A204.1 (cell line): ENCODE data around the gene ATP10A.
"Not testable (repeated sequence)": the region's sequence is repeated elsewhere in the genome, so short reads cannot be mapped to it uniquely, and the experiment has no call there.

Source experiments
- FAIRE-seq: peaks from 2 replicates; lab custom pipeline; 2012; peaks lifted over from hg19 to GRCh38; lab: Jason Lieb, UNC

ATP10A gene

DNA sequence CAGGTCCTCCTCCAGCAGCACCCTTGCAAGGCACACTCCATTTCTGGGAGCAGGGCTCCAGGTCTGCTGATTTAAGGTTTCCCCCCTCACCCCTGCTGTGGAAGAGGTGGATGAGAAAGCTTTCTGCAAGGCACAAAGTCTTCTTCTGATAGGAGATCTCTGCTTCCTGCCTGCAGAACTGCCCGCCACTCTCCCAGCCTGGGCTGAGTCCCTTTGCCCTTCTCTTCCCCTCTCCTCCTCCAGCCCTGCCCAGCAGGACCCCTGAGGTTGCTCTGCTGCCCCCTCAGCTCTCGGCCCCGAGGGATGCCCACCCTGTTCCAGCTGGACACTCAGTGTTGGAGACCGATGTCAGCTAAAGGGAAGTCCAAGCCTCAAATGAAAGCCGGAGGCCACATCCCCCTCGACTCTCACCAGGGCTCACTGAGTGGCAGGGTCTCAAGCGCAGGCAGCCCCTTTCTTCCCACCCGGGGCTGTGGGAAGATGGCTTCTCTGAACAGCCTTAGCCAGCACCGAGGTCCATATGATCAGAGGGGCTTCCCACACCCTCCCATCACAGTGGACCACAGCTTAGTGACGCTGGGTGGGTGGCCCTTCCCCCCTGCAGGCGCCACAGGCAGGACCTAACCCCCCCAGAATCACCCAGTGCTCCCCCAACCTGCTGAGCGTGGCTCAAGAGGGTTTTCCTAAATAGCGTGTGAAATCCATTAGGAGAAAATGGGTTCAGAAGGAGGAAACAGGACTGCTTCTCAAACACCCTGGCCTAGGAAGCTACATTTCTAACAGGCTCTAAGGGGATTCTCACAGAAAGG is 4.0 kb downstream of the ATP10A start:
- no peak for FAIRE-seq

DNA sequence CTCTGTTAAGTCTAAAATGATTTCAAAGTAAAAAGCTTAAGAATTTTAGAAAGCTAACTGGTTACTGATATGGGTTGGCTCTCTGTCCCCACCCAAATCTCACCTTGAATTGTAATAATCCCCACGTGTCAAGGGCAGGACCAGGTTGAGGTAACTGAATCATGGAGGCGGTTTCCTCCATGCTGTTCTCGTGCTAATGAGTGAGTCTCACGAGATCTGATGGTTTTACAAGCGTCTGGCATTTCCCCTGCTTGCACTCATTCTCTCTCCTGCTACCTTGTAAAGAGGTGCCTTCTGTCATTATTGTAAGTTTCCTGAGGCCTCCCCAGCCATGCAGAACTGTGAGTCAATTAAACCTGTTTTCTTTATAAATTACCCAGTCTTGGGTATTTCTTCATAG is 7.1 kb downstream of the ATP10A start:
- not testable (repeated sequence) for FAIRE-seq

GRCh38 chr15:25852661-25853524 is 10.2 kb downstream of the ATP10A start:
- FAIRE-seq = no peak

GRCh38 chr15:25852027-25852426 is 11.1 kb downstream of the ATP10A start:
- no peak for FAIRE-seq

GRCh38 chr15:25850154-25851111 is 12.7 kb downstream of the ATP10A start:
- peak; percentile 51 for FAIRE-seq

DNA sequence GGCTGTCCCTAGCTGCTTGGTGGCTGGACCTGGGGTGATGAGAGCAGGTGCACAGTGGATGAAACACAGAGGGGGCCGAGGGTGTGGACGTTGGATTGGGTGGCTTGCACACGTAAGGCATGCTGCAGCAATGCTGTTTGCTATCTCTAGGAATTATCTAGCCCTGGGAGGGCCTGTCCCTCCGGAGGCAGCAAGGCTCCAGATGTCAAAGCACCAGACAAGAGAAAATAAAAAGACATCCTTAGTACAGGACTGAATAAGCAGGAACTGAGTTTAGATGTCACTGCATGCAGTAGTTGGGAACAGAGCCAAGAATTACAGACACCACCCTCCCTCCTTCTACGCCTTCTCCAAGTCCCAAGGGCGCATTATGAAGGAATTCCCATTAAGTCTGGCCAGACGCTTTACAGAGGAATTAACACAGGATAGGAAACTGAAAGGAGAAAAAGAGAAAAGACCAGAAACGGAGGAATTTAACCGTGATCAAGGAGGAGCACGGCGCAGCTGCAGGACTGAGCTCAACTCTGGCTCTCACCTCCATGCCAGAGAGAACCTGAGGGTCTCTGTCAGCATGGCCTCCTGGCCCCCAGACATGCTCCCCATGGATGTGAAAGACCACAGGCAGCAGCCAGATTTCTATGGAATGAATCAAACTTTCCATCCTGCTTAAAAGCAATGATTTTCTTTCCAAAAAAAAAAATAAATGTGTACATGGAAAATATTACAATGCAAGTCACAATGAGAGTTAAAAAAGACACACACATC is 13.8 kb downstream of the ATP10A start:
- no peak for FAIRE-seq

DNA sequence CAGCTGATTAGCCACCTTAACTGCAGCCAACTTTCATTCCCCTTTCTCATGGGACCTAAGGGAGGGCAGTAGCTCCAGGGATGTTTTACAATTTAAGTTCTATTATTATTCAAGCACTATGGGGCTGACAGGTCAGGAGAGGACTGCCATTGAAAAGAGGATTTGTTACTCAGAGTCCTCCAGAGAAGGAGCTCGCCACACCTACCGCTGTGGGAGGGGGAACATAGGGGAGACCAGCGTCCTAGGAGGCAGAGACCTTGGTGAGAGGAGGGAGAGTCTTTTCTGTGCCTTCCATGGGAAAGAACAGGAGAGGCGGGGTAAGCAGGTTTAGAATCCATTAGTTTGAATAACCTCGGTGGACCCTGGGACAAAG is 14.4 kb downstream of the ATP10A start:
- no peak for FAIRE-seq

DNA sequence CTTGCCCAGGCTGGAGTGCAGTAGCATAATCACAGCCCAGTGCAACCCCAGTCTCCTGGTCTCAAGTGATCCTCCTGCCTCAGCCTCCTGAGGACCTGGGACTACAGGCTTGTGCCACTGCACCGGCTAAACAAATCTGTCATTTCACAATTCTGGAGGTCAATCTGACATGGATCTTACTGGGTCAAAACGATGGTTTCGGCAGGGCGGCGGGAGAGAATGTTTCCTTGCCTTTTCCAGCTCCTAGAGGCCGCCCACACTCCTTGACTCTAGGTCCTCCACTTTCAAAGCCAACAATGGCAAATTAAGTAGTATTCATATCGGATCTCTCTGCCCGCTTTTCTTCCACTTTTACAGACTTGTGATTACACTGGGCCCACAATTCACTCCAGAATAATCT is 14.8 kb downstream of the ATP10A start:
- FAIRE-seq = no peak

GRCh38 chr15:25847051-25847450 is 16.1 kb downstream of the ATP10A start:
- FAIRE-seq = no peak

DNA sequence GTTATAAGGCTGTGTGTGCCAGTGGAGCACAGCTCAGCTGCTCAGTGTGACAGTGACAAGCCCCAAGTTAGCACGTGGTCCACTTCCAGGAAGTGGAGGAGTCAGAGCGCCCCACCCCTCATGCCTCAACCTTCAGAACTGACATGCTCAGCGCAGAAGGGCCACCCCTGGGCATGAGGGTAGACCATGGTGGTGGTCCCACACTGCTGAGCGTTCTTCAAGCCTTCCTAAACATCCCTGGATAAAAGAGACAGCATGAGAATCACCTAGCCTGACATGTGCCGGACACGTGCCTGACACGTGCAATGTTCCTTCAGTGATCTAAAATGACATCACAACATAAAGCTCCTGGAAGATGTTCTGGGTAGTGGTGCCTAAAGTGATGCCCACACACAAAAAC is 16.8 kb downstream of the ATP10A start:
- no peak for FAIRE-seq

GRCh38 chr15:25844981-25845680 is 18.0 kb downstream of the ATP10A start:
- FAIRE-seq = no peak

GRCh38 chr15:25844542-25844941 is 18.6 kb downstream of the ATP10A start:
- FAIRE-seq = no peak

DNA sequence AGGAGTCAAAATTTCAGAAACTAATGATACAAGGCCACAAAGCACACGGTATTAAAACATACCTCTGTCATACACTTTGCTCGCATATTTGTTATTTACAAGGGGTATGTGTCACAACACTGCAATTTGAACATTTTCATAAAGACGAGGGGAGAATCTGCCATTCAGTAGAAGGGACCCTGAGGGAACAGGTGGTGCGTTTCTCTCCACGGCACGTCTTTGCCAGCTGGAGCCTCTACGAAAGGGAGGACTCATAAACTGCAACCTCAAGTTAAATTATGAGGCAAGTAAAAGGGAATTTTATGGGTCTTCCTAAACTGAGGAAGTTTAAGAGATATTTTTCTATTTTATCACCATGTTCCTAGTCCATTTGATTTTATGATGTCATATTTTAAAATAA is 19.1 kb downstream of the ATP10A start:
- FAIRE-seq = no peak

DNA sequence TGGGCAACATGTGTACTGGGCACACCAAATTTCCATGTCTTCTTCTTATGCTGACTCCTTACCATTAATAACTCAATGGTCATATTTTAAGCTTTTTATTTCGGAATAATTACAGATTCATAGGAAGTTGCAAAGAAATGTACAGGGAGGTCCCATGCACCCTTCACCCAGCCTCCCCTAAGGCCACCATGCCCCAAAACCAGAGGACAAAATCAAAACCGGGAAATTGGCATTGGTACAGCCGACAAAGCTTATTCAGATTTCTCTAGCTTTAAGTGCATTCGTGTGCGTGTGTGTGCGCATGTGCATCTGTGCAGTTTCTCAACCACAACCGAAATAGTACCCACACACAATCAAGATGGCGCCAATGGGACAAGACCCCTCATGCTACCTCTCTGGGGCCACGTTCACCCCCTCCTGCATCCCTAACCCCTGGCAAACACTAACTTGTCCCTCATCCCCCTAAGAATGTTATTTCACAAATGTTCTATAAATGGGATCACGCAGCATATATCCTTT is 23.4 kb downstream of the ATP10A start:
- no peak for FAIRE-seq

DNA sequence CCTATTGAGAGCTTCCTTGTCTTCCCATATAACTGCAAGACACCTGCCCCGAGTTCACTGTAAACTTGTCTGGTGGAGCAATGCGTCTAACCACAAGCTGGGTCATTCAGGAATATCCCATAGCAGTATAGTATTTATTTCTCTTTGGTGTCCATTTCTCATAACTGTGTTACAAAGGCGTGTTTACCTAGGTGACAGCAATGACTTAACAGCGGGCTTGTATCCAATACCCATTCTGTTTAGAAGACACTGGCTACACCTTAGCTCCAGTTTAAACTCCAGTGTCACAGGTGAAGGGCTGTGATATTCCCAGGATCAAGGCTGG is 24.3 kb downstream of the ATP10A start:
- no peak for FAIRE-seq

DNA sequence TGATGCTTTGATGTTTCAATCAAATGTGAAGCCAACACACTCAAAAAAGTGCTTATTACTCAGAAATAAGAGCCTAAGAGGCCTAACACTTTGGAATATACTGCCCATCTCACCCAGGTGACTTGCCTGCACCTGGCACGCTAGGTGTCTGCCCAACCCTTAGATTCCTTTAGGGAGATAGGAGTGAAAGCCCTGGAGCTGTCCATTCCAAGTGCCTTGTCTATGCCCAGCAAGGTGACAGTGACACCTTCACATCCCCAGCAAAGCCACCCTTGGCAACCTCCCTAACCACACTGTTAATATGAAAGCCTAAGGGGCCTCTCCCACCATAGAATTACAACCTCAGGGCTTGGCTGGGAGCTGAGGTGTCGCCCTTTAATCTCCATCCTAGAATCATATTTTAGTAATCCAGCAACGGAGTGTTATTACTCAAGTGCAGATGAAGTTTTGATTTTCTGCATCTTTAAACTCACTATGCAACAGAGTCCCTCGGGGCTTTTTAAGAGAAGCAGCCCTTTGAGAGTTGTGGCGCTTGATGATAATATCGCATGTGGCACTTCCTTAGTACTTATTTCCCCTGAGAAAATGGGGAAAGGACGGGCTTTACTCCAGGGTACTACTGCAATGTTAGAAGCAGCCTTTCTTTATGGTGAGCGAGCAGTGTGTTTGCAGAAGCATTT is 24.8 kb downstream of the ATP10A start:
- no peak for FAIRE-seq

GRCh38 chr15:25832158-25832557 is 31.0 kb downstream of the ATP10A start:
- no peak for FAIRE-seq

DNA sequence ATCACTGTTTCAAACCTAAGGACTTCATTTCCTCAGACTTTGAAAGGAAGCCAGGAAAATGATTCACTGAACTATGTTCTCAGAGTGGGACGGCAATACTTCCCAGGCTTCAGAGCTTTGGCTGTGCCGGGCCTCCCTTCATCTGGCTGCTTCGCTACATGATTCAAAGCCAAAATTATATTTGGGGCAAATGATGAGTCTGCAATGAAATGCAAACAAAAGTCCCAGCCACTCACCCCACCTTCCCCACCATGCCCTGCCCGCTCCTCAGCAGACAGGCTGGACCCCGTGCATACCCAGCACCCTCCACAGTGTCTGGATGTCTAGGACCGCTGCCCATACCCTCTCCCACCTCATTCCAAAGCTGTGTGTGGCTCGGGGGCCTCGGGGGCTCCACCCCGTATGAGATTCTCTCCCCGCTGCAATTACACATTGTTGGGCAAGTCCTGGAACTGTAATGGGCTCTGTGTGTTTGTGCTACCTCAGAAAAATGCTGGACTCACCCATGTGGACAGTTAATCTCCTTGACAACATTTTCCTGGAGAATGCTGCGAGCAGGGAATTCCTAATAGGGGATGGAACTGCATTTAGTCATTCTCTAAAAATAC is 32.2 kb downstream of the ATP10A start:
- FAIRE-seq = no peak

GRCh38 chr15:25829073-25829472 is 34.1 kb downstream of the ATP10A start:
- no peak for FAIRE-seq

GRCh38 chr15:25825207-25825606 is 37.9 kb downstream of the ATP10A start:
- no peak for FAIRE-seq
